Measurements from ENCODE around the gene SLC51B.
"Not testable (repeated sequence)": the region's sequence is repeated elsewhere in the genome, so short reads cannot be mapped to it uniquely, and the experiment has no call there.

SLC51B gene

GRCh38 chr15:65044724-65045481, at the start of gene SLC51B:
Gene SLC51B (plus strand): TSS chr15:65045387. CDS start chr15:65050005, 4,618 bp downstream.
- no peak within 1 kb of the TSS for H3K4me3 ChIP-seq (ENCODE audit: low read depth, low read length)
- DNase-seq (ENCODE audit: low read depth), result no peak

- DNase-seq (ENCODE audit: low read depth), result no peak
- H3K4me3 ChIP-seq (ENCODE audit: low read depth, low read length), result no peak overlapping the region
Measured at GRCh38 chr15:64997066-64997465, 48.1 kb upstream of the SLC51B start.

GRCh38 chr15:64997745-64998375, 47.3 kb upstream of the SLC51B start:
- H3K4me3 ChIP-seq (ENCODE audit: low read depth, low read length), result no peak overlapping the region
- DNase-seq (ENCODE audit: low read depth), result no peak

- no peak for DNase-seq (ENCODE audit: low read depth)
- H3K4me3 ChIP-seq (ENCODE audit: low read depth, low read length), result no peak overlapping the region
Measured at GRCh38 chr15:65004993-65005392, 40.2 kb upstream of the SLC51B start.

GRCh38 chr15:65006876-65007275, 38.3 kb upstream of the SLC51B start:
- H3K4me3 ChIP-seq (ENCODE audit: low read depth, low read length), result no peak overlapping the region
- no peak for DNase-seq (ENCODE audit: low read depth)

- DNase-seq (ENCODE audit: low read depth), result no peak
- H3K4me3 ChIP-seq (ENCODE audit: low read depth, low read length), result no peak overlapping the region
Measured at GRCh38 chr15:65008983-65009382, 36.2 kb upstream of the SLC51B start.

- not testable (repeated sequence) for H3K4me3 ChIP-seq (ENCODE audit: low read depth, low read length)
Measured at GRCh38 chr15:65011198-65011597, 34.0 kb upstream of the SLC51B start.

GRCh38 chr15:65020419-65020818, 24.8 kb upstream of the SLC51B start:
- H3K4me3 ChIP-seq (ENCODE audit: low read depth, low read length), result no peak overlapping the region
- DNase-seq (ENCODE audit: low read depth), result no peak

More at GRCh38 chr15:65011198-65011597, 34.0 kb upstream of the SLC51B start:
- not testable (repeated sequence) for DNase-seq (ENCODE audit: low read depth)

GRCh38 chr15:65021488-65021887, 23.7 kb upstream of the SLC51B start:
- no peak for DNase-seq (ENCODE audit: low read depth)
- no peak overlapping the region for H3K4me3 ChIP-seq (ENCODE audit: low read depth, low read length)

- no peak for DNase-seq (ENCODE audit: low read depth)
- no peak overlapping the region for H3K4me3 ChIP-seq (ENCODE audit: low read depth, low read length)
Measured at GRCh38 chr15:65026756-65027155, 18.4 kb upstream of the SLC51B start.

GRCh38 chr15:65027593-65027992, 17.6 kb upstream of the SLC51B start:
- no peak overlapping the region for H3K4me3 ChIP-seq (ENCODE audit: low read depth, low read length)
- DNase-seq (ENCODE audit: low read depth), result no peak

- no peak for DNase-seq (ENCODE audit: low read depth)
- peak overlapping the region; percentile 89 for H3K4me3 ChIP-seq (ENCODE audit: low read depth, low read length)
Measured at GRCh38 chr15:65028338-65028737, 16.8 kb upstream of the SLC51B start.

- H3K4me3 ChIP-seq (ENCODE audit: low read depth, low read length), result peak within 1 kb of the TSS; percentile 89
- DNase-seq (ENCODE audit: low read depth), result no peak
Measured at GRCh38 chr15:65028921-65029735, 16.1 kb upstream of the SLC51B start, which contains the start of gene MTFMT. Gene MTFMT (minus strand): TSS chr15:65029639. CDS start chr15:65029613, 26 bp downstream.

GRCh38 chr15:65029736-65030208, 15.4 kb upstream of the SLC51B start:
- DNase-seq (ENCODE audit: low read depth), result no peak
- H3K4me3 ChIP-seq (ENCODE audit: low read depth, low read length), result peak overlapping the region; percentile 89

- no peak overlapping the region for H3K4me3 ChIP-seq (ENCODE audit: low read depth, low read length)
- no peak for DNase-seq (ENCODE audit: low read depth)
Measured at GRCh38 chr15:65032801-65033537, 12.2 kb upstream of the SLC51B start.

GRCh38 chr15:65033659-65034269, 11.4 kb upstream of the SLC51B start:
- DNase-seq (ENCODE audit: low read depth), result no peak
- no peak overlapping the region for H3K4me3 ChIP-seq (ENCODE audit: low read depth, low read length)

GRCh38 chr15:65034719-65035118, 10.5 kb upstream of the SLC51B start:
- H3K4me3 ChIP-seq (ENCODE audit: low read depth, low read length), result no peak overlapping the region
- DNase-seq (ENCODE audit: low read depth), result no peak

- H3K4me3 ChIP-seq (ENCODE audit: low read depth, low read length), result no peak overlapping the region
- DNase-seq (ENCODE audit: low read depth), result no peak
Measured at GRCh38 chr15:65037309-65037708, 7.9 kb upstream of the SLC51B start.

- no peak for DNase-seq (ENCODE audit: low read depth)
- no peak overlapping the region for H3K4me3 ChIP-seq (ENCODE audit: low read depth, low read length)
Measured at GRCh38 chr15:65038428-65038827, 6.8 kb upstream of the SLC51B start.

Measured in skeletal muscle cell (primary cell).